AG09309 (cell line): ENCODE results near the gene SEMA4C.

Experiments used
- DNase-seq: peaks from one replicate; pipeline ENCODE4 v3.0.0-alpha.2; 2010; ENCODE audit warnings: low read depth
- H3K4me3 ChIP-seq: 2 replicates; pipeline ENCODE4 v1.5.1; 2011; ENCODE audit warnings: mild to moderate bottlenecking, low read depth, low read length, moderate library complexity; ENCODE audit not compliant: control insufficient read depth
- CTCF ChIP-seq: IDR thresholded peaks from 2 replicates; pipeline ENCODE4 v1.5.1; 2011; ENCODE audit warnings: mild to moderate bottlenecking, low read depth, low read length, inconsistent platforms; ENCODE audit not compliant: insufficient read depth, control insufficient read depth; ENCODE audit errors: missing control alignments

The SEMA4C gene

DNA sequence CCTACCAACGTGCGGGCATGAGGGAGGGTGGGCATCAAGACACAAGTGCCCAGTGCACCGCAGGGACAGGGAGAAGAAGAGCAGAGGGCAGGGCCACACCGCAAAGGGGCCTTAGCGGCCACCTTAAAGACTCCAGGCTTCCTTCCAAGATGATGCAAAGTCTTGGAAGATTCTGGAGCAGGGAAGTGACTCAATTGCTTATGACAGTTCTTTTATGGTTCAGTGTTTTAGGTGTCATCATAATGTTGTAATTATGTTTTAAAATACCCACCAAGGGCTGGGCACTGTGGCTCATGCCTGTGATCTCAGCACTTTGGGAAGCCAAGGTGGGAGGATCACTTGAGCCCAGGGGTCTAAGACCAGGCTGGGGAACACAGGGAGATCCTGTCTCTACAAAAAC, 44.5 kb upstream of the SEMA4C start:
- DNase-seq, result peak; percentile 61
- no peak overlapping the region for H3K4me3 ChIP-seq
- TF ChIP-seq CTCF, result no peak

DNA sequence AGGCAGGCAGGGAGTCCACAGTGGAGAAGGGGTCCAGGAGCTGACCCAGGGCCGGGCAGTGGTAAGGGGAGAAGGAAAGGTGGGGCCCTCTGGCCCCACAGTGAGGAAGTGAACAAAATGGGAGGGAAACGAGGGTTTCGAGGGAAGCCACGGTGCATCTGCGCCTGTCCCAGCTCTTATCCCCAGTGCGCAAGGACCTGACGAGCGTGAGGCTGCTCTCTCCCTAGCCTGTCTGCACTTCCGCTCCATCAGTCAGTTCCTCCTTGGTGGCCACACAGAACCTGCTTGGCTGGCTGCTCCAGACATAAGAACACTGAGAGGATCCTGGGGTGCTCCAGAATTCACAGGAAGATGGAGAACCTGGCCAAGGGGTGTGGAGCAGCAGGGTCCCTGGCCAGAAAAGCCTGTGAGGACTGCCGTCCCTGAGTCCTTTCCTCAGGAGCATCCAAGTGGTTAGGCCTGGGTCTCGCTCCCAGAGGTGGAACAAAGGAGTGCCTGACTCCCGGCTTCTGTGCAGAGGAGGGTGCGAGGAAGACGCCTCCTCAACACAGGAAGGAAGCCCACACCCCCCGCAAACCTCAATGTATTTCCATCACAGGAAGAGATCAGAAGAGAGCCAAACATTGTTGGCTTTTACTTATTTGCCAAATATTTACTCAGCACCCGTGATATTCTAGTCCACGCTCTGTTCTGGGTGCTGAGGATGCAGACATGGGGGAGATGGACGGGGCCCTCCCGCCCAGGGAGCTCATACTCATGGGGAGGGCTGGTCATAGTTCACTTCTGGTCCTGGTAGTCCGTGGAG, 43.7 kb upstream of the SEMA4C start:
- no peak overlapping the region for H3K4me3 ChIP-seq
- no peak for DNase-seq
- TF ChIP-seq CTCF, result no peak

GRCh38 chr2:96913117-96913397, 43.2 kb upstream of the SEMA4C start:
- no peak for TF ChIP-seq CTCF
- DNase-seq, result no peak
- H3K4me3 ChIP-seq, result no peak overlapping the region

DNA sequence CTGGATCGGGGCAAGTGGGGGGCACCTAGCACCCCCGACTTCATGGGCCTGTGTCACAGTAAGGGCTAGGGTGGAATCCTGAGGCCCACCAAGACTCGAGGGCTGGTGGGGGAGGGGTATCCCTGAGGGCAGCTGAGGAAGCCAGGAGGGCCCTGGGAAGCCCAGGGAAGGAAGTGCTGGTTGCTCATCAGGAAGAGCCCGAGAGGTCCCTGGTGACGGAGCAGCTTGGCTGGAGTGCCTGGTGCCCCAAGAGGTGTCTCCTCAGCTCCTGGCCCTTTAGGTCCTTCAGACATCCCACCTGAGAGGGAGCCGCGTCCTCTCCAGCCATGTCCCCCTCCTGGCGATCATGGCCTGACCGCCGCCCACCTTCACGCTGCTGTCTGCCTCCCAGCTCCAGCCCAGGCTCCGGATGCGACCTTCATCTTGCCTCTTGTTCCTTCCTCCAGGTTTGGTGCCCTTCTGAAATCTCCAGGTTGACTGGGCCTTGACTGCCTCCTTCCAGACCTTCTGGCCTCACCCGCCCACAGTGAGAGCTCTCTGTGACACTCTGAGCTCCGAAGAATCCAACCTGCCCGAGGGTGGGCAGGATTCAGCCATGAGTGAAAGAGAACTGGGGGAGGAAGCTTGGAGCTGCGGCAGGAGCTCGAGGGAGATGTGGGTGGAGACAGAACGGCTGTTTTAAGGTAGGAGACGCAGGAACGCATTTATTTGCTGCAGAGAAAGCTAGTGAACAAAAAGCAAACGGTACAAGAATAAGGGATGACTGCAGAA, 42.7 kb upstream of the SEMA4C start:
- no peak overlapping the region for H3K4me3 ChIP-seq
- TF ChIP-seq CTCF, result no peak
- DNase-seq, result no peak

DNA sequence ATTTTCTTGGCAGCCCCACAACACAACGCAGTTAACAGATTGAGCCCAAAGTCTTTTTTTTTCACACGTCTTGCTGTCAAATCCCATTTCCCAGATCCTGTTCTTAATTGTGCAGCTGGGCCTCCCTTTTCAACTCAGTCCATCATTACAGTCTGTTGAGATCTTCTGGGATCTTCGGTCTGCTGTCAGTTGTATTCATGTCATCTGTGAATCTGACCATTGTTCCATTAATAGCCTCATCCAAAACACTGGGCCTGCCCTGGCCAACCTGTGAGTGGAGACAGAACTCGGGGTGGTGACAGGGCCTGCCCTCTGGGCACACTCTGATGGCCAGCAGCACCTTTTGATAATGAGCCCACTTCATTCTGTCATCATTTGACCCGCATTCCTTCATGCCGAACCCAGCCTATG, 39.7 kb upstream of the SEMA4C start:
- no peak for TF ChIP-seq CTCF
- H3K4me3 ChIP-seq, result no peak overlapping the region
- no peak for DNase-seq

DNA sequence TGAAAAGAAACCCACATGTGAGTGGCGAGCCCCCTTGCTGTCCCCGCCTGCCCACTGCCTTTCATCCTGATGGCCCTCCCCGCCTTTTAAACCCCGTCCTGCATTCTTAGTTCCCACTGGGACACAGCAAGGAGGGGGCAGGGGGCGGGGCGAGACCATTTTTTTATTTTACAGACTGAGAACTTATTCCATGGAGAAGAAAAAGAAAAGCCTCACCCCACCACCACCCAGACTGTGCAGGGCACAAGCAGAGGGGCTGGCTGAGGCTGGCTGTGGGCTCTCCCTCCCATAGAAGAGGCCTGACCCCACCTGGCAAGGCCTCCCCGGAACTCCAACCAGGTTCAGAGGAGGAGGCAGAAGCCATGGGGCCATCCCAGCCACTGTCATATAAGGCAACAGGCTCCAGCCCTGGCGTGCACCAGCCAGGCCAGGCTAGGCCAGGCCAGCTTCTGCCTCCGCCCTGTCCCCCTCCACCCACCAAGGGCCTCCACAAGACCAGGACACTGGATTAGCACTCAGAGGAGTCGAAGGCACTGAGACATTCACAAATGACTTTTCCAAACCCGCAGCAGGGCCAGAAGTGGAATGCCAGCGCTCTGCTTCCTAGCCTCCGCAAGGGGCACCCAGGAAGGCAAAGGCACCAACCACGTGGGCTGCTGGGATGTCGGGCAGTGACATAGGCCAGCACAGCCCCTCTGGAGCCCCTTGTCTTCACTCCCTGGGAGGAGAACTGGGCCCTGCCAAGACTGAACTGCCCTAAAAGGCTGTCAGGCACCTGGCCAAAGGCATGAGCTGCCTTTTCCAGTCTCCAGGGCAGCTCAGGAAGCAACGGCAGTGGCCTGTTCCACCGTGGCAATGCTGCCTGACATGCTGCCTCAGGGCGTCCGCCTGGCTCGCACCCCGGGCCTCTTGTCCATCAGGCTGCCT, 37.5 kb upstream of the SEMA4C start:
- peak overlapping the region; percentile 4; the same call in 1 of the 2 replicates for H3K4me3 ChIP-seq
- no peak for TF ChIP-seq CTCF
- DNase-seq, result no peak
